ENCODE measurements around the gene ZNF324. TPM values are rescaled to one million over a fixed set of nuclear protein-coding genes. Genes with fewer than 3 reads are reported as not detected.

Gene ZNF324
- total and polyA plus RNA-seq, 4 donors = 2.3 to 8.4 (median 5.5) TPM

DNA sequence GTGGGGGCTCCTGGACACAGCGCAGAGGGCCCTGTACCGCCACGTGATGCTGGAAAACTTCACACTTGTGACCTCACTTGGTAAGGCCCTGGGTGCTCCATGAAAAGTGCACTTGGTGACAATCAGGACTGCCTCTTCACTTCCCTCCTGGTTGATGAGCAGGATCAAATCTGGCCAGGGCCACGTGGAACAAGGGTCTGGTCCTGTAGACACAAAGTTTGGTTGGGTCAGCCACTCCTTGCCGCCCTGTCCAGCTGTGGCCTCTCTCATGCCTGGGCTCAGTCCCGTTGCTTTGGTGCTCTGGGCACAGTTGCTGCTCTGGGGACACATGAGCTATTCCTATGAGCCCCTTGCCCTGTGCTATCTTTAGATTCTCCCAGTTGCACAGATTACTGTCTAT, 13.1 kb upstream of the ZNF324 start (continued):
- TF ChIP-seq EGR1 (IDR thresholded peaks at IDR 0.05; ENCODE audit: low read depth in 2 of 2) (no peak), TAF1 (conservative IDR thresholded peaks at IDR 0.05) (no peak)

DNA sequence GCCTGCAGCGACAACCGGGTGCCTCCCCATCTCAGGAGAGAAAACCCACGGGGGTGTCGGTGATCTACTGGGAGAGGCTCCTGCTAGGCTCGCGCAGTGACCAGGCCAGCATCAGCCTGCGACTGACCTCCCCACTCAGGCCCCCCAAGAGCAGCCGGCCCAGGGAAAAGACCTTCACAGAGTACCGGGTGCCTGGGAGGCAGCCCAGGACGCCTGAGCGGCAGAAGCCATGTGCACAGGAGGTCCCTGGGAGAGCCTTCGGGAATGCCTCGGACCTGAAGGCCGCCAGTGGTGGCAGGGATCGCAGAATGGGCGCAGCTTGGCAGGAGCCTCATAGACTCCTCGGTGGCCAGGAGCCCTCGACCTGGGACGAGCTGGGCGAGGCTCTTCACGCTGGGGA, 11.6 kb upstream of the ZNF324 start:
- no peaks in the 10 kb centered on the region for H3K27me3 ChIP-seq (ENCODE audit: control insufficient read depth in 4 of 4, insufficient read depth in 4 of 4, low read length in 3 of 4)
- TF ChIP-seq YY1 (IDR thresholded peaks at IDR 0.05) (no peak), NR2F2 (IDR thresholded peaks at IDR 0.05) (no peak), RAD21 (IDR thresholded peaks at IDR 0.05) (no peak), FOXA1 (IDR thresholded peaks at IDR 0.05) (no peak), RXRA (IDR thresholded peaks at IDR 0.05) (no peak), GABPA (IDR thresholded peaks at IDR 0.05 in 1 of 2, conservative IDR thresholded peaks at IDR 0.05 in 1 of 2) (no peak), HNF4A (conservative IDR thresholded peaks at IDR 0.05) (no peak), EGR1 (IDR thresholded peaks at IDR 0.05; ENCODE audit: low read depth in 2 of 2) (no peak), SP1 (IDR thresholded peaks at IDR 0.05) (no peak), FOXA2 (IDR thresholded peaks at IDR 0.05) (no peak), HNF4G (IDR thresholded peaks at IDR 0.05) (no peak), JUND (IDR thresholded peaks at IDR 0.05) (no peak)
- TF ChIP-seq, protein P1, sequence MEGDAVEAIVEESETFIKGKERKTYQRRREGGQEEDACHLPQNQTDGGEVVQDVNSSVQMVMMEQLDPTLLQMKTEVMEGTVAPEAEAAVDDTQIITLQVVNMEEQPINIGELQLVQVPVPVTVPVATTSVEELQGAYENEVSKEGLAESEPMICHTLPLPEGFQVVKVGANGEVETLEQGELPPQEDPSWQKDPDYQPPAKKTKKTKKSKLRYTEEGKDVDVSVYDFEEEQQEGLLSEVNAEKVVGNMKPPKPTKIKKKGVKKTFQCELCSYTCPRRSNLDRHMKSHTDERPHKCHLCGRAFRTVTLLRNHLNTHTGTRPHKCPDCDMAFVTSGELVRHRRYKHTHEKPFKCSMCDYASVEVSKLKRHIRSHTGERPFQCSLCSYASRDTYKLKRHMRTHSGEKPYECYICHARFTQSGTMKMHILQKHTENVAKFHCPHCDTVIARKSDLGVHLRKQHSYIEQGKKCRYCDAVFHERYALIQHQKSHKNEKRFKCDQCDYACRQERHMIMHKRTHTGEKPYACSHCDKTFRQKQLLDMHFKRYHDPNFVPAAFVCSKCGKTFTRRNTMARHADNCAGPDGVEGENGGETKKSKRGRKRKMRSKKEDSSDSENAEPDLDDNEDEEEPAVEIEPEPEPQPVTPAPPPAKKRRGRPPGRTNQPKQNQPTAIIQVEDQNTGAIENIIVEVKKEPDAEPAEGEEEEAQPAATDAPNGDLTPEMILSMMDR (IDR thresholded peaks at IDR 0.05; ENCODE audit: low read depth, low read length, missing input control) = no peak
- TF ChIP-seq, protein P2, sequence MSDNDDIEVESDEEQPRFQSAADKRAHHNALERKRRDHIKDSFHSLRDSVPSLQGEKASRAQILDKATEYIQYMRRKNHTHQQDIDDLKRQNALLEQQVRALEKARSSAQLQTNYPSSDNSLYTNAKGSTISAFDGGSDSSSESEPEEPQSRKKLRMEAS (IDR thresholded peaks at IDR 0.05) = no peak
- TF ChIP-seq, protein P3, sequence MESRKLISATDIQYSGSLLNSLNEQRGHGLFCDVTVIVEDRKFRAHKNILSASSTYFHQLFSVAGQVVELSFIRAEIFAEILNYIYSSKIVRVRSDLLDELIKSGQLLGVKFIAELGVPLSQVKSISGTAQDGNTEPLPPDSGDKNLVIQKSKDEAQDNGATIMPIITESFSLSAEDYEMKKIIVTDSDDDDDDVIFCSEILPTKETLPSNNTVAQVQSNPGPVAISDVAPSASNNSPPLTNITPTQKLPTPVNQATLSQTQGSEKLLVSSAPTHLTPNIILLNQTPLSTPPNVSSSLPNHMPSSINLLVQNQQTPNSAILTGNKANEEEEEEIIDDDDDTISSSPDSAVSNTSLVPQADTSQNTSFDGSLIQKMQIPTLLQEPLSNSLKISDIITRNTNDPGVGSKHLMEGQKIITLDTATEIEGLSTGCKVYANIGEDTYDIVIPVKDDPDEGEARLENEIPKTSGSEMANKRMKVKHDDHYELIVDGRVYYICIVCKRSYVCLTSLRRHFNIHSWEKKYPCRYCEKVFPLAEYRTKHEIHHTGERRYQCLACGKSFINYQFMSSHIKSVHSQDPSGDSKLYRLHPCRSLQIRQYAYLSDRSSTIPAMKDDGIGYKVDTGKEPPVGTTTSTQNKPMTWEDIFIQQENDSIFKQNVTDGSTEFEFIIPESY (IDR thresholded peaks at IDR 0.05) = no peak
- TF ChIP-seq, protein P4, sequence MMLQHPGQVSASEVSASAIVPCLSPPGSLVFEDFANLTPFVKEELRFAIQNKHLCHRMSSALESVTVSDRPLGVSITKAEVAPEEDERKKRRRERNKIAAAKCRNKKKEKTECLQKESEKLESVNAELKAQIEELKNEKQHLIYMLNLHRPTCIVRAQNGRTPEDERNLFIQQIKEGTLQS (IDR thresholded peaks at IDR 0.05) = no peak
- H3K4me1 ChIP-seq (ENCODE audit: control insufficient read depth in 4 of 4, insufficient read depth in 4 of 4, low read length in 3 of 4) = peaks cover 0 to 16% (median 8%) of the 10 kb centered on the region in 4 donors
- peaks cover 4 to 24% (median 10%) of the 10 kb centered on the region in 4 donors for H3K36me3 ChIP-seq (ENCODE audit: control insufficient read depth in 4 of 4, insufficient read depth in 3 of 4, low read depth in 1 of 4, low read length in 3 of 4)
- WGBS = 96% methylated on average over 20 of the region's 21 CpGs
- H3K9ac ChIP-seq (ENCODE audit: low read depth in 1 of 2, low read length in 2 of 2) = no peak overlapping the region
- H3K27ac ChIP-seq (ENCODE audit: low read depth in 1 of 2, low read length in 2 of 2) = no peak overlapping the region
- H3K4me3 ChIP-seq (ENCODE audit: low read depth in 1 of 3, low read length in 3 of 3) = no peak overlapping the region
- no peak for DNase-seq (ENCODE audit: low spot score)
- H3K9me3 ChIP-seq (ENCODE audit: control insufficient read depth in 4 of 4, low read length in 3 of 4) = no peaks in the 10 kb centered on the region

DNA sequence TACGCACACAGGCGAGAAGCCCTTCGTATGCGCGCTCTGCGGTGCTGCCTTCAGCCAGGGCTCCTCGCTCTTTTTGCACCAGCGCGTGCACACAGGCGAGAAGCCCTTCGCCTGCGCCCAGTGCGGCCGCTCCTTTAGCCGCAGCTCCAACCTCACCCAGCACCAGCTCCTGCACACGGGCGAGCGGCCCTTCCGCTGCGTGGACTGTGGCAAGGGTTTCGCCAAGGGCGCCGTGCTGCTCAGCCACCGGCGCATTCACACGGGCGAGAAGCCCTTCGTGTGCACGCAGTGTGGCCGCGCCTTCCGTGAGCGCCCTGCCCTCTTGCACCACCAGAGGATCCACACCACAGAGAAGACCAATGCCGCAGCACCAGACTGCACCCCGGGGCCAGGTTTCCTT, 10.8 kb upstream of the ZNF324 start:
- H3K27me3 ChIP-seq (ENCODE audit: control insufficient read depth in 4 of 4, insufficient read depth in 4 of 4, low read length in 3 of 4) = no peaks in the 10 kb centered on the region
- no peaks in the 10 kb centered on the region for H3K9me3 ChIP-seq (ENCODE audit: control insufficient read depth in 4 of 4, low read length in 3 of 4)
- no peak overlapping the region for H3K27ac ChIP-seq (ENCODE audit: low read depth in 1 of 2, low read length in 2 of 2)
- H3K4me1 ChIP-seq (ENCODE audit: control insufficient read depth in 4 of 4, insufficient read depth in 4 of 4, low read length in 3 of 4) = peaks cover 0 to 10% (median 3%) of the 10 kb centered on the region in 4 donors
- WGBS = 98% methylated on average over 35 of the region's 35 CpGs
- H3K4me3 ChIP-seq (ENCODE audit: low read depth in 1 of 3, low read length in 3 of 3) = no peak overlapping the region
- H3K36me3 ChIP-seq (ENCODE audit: control insufficient read depth in 4 of 4, insufficient read depth in 3 of 4, low read depth in 1 of 4, low read length in 3 of 4) = peaks cover 4 to 24% (median 10%) of the 10 kb centered on the region in 4 donors
- no peak for DNase-seq (ENCODE audit: low spot score)
- H3K9ac ChIP-seq (ENCODE audit: low read depth in 1 of 2, low read length in 2 of 2) = no peak overlapping the region
- TF ChIP-seq FOXA2 (IDR thresholded peaks at IDR 0.05) (no peak), RXRA (IDR thresholded peaks at IDR 0.05) (no peak), SP1 (IDR thresholded peaks at IDR 0.05) (no peak), JUND (IDR thresholded peaks at IDR 0.05) (no peak)
- TF ChIP-seq, protein P2 (IDR thresholded peaks at IDR 0.05) = no peak

Measured in liver (tissue), 9 donors.